Measurements from ENCODE around the gene IGSF21.

- TF ChIP-seq CTCF (IDR thresholded peaks at IDR 0.05; ENCODE audit: extremely low read depth in 1 of 2, insufficient read depth in 1 of 2, low read depth in 1 of 2, low read length in 2 of 2) (no peak), POLR2AphosphoS5 (IDR thresholded peaks at IDR 0.05; ENCODE audit: insufficient read depth, low read depth, low read length) (no peak)
Measured at GRCh38 chr1:18118491-18118890, 10.9 kb downstream of the IGSF21 start.
